Omental fat pad (tissue), 4 donors: ENCODE measurements around the gene NOPCHAP1. TPM values are rescaled to one million over a fixed set of nuclear protein-coding genes. Genes with fewer than 3 reads are reported as not detected.
"Not testable (repeated sequence)": the region's sequence is repeated elsewhere in the genome, so short reads cannot be mapped to it uniquely, and the experiment has no call there.

Experiments used
- ATAC-seq: fragments of 150-250 bp; one replicate; pipeline ENCODE4 v1.9.1; 2016; ENCODE audit warnings: mild to moderate bottlenecking, moderate library complexity; ENCODE audit not compliant: low FRiP score
- DNase-seq: peaks from one replicate; pipeline ENCODE4 v3.0.0-alpha.2; 2019; ENCODE audit warnings: low spot score
- total RNA-seq, 4 donors: library from RNA; depleted of rRNA; stranded (reverse); fragments of >200 nt; gene quantifications; one replicate each; pipeline ENCODE4 v1.1.0, GENCODE V29; 2016
- TF ChIP-seq, protein P1 (sequence below), 3 donors: fragments of 450-650 bp; IDR thresholded peaks; one replicate each; pipeline ENCODE4 v1.5.1; 2016 to 2017; ENCODE audit warnings: antibody characterized with exemption in 3 of 3, mild to moderate bottlenecking in 3 of 3, moderate library complexity in 2 of 3

Gene NOPCHAP1
- total RNA-seq, 4 donors from 2014 or later: 3.8 to 9.8 (median 6.4) TPM

DNA sequence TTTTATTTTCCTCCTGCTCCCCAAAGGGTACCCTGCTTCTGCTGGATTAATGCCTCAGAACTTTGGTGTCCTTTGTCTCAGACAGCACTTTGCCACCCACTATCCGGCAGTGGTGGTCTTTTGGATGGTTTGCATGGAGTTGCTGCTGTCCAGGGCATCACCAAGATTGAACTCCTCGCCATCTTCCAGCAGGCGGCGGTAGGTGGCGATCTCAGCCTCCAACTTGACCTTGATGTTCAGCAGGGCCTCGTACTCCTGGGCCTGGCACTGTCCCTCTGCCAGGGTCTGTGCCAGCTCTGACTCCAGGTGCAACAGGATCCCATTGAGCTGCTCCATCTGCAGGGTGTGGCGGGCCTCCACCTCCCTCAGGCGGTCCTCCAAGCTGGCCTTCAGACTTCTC is 9.4 kb upstream of the NOPCHAP1 start:
- ATAC-seq: no peak
- TF ChIP-seq, protein P1, sequence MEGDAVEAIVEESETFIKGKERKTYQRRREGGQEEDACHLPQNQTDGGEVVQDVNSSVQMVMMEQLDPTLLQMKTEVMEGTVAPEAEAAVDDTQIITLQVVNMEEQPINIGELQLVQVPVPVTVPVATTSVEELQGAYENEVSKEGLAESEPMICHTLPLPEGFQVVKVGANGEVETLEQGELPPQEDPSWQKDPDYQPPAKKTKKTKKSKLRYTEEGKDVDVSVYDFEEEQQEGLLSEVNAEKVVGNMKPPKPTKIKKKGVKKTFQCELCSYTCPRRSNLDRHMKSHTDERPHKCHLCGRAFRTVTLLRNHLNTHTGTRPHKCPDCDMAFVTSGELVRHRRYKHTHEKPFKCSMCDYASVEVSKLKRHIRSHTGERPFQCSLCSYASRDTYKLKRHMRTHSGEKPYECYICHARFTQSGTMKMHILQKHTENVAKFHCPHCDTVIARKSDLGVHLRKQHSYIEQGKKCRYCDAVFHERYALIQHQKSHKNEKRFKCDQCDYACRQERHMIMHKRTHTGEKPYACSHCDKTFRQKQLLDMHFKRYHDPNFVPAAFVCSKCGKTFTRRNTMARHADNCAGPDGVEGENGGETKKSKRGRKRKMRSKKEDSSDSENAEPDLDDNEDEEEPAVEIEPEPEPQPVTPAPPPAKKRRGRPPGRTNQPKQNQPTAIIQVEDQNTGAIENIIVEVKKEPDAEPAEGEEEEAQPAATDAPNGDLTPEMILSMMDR (IDR thresholded peaks at IDR 0.05): no peak
- no peak for DNase-seq

- not testable (repeated sequence) for DNase-seq, ATAC-seq
These were observed 8.4 kb upstream of the NOPCHAP1 start for GRCh38 chr12:104977688-104978087.

DNA sequence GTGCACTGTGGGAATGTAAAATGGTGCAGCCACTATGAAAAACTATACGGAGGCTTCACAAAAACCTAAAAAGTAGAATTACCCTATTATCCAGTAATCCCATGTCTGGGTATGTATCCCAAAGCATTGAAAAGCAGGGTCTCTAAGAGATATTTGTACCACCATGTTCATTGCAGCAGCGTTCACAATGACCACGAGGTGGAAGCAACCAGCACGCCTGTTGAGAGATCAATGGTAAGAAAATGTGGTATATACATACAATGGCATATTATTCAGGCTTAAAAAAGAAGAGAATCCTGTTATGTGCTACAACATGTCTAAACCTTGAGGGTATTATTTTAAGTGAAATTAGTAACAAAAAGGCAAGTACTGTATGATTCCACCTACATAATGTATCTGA is 910 bp upstream of the NOPCHAP1 start:
- ATAC-seq (no peak), DNase-seq (no peak)
- TF ChIP-seq, protein P1 (IDR thresholded peaks at IDR 0.05): no peak

- ATAC-seq: no peak
These were observed 4.8 kb downstream of the NOPCHAP1 start for GRCh38 chr12:104990950-104991349.

DNA sequence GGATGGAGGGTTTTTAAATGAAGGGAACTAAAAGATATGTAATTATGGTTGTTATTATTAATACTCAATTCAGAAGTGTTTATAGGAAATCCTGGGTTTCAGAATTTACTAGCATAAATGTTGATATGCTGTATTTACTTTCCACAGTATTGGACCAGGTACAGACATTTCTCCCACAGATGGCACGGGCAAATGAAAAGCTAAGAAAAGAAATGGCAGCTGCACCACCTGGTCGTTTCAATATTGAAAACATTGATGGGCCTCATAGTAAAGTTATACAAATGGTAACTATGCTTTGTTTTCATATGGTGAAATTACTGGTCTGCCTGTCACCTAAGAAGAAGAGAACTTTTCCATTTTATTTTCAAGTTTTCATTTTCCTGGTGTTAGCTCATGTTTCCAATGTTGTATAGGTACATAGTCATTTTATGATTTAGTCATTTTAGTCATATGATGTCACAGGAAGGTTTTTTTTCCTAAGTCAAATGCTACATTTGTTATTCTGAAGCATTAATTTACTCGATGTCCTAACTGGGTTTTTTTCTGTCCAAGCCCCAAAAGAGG is 5.5 kb downstream of the NOPCHAP1 start:
- DNase-seq: no peak
- ATAC-seq: no peak
- TF ChIP-seq, protein P1 (IDR thresholded peaks at IDR 0.05): no peak

More at GRCh38 chr12:104990950-104991349, 4.8 kb downstream of the NOPCHAP1 start:
- TF ChIP-seq, protein P1 (IDR thresholded peaks at IDR 0.05): no peak
- DNase-seq: no peak

DNA sequence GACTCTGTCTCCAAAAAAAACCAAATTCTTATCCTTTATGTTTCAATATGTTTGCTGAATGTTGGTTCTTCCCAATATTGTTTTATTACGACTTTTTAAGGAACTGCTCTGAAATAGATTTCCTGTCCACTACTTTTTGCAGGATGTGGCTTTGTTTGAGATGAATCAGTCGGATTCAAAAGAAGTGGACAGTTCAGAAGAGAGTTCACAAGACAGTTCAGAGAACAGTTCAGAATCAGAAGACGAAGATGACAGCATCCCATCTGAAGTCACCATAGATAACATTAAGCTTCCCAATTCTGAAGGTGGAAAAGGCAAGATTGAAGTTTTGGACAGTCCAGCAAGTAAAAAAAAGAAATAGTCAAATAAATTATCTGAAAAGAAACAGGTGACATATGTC is 8.2 kb downstream of the NOPCHAP1 start:
- ATAC-seq: no peak
- TF ChIP-seq, protein P1 (IDR thresholded peaks at IDR 0.05): no peak
- no peak for DNase-seq

DNA sequence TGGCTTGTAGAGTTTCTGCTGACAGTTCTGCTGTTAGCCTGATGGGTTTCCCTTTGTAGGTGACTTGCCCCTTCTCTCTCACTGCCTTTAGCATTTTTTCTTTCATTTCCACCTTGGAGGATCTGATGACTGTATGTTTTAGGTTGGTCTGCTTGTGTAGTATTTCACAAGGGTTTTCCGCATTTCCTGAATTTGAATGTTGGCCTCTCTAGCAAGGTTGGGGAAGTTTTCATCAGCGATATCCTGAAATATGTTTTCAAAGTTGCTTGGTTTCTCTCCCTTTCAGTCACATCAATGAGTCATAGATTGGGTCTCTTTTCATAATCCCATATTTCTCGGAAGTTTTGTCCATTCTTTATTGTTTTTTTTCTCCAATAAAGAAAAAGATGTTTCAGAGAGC is 11.4 kb downstream of the NOPCHAP1 start:
- DNase-seq: no peak

More for the DNA sequence above, 11.4 kb downstream of the NOPCHAP1 start:
- ATAC-seq: no peak
- TF ChIP-seq, protein P1 (IDR thresholded peaks at IDR 0.05): no peak
